Measurements from ENCODE around the gene KCNMA1.

The KCNMA1 gene

DNA sequence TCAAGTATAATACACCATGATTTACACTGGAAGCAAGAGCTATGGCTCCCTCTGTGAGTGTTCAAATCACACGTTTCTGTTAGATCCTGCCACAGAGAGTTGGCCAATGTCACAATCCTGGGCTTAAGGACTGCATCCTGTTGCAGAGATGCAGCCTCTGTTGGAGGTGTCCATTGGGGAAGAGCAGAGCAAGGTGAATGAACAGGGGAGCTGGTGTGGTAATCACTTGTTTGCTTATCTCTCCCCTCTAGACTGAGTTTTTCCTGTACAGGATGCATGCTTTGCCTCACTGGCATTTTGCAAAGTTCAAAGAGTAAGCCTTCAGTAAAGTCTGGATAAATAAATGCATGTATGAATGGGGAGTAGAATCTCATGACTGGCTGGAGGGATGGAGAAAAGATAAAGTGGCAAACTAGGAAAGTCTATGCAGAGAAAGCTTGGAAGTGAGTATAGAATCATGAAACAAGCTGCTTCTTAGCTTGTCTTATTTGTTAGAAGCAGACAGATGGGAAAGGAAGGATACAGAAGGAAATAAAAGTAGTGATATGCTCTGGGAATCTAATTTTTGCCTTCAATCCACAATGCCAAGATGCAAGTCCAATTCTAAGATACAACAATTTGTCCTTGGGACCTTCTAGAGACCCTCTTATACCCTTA lies 605.9 kb downstream of the KCNMA1 start:
- Histone ChIP-seq H3K9me3 (ENCODE audit: control insufficient read depth, low read length) (no peaks in the 10 kb centered on the region), H3K4me1 (ENCODE audit: control insufficient read depth, insufficient read depth, low read length, poor library complexity, severe bottlenecking) (no peaks in the 10 kb centered on the region), H3K36me3 (ENCODE audit: control insufficient read depth, insufficient read depth, low read length) (no peaks in the 10 kb centered on the region), H3K27me3 (replicated peaks; ENCODE audit: control insufficient read depth, insufficient read depth, low read length, poor library complexity, severe bottlenecking) (no peaks in the 10 kb centered on the region), H3K27ac (ENCODE audit: insufficient read depth, low read length, poor library complexity, severe bottlenecking) (no peak overlapping the region), H3K4me3 (ENCODE audit: insufficient read depth, low read depth, low read length, poor library complexity, severe bottlenecking) (no peak overlapping the region)
- DNase-seq: no peak

DNA sequence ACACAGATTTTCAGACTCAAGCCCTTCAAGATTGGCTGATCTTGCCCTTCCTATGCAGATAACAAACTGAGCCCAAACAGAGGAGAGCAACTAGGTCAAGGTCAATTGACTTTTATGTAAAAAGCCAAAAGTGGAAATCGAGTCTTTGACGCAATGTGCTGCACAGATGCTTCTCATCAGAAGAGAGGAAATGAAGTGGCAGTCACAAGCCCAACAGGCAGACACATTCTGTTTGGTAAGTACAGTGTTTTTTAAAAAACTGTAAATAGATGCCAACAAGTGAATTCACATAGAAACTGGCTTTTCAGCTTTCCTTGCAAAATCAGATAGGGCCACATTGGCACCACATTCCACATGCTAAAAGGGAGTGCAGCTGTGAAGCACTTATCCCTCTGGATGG lies 606.6 kb downstream of the KCNMA1 start:
- DNase-seq: no peak
- Histone ChIP-seq H3K27me3 (replicated peaks; ENCODE audit: control insufficient read depth, insufficient read depth, low read length, poor library complexity, severe bottlenecking) (no peaks in the 10 kb centered on the region), H3K9me3 (ENCODE audit: control insufficient read depth, low read length) (no peaks in the 10 kb centered on the region), H3K4me1 (ENCODE audit: control insufficient read depth, insufficient read depth, low read length, poor library complexity, severe bottlenecking) (no peaks in the 10 kb centered on the region), H3K27ac (ENCODE audit: insufficient read depth, low read length, poor library complexity, severe bottlenecking) (no peak overlapping the region), H3K4me3 (ENCODE audit: insufficient read depth, low read depth, low read length, poor library complexity, severe bottlenecking) (no peak overlapping the region), H3K36me3 (ENCODE audit: control insufficient read depth, insufficient read depth, low read length) (no peaks in the 10 kb centered on the region)

DNA sequence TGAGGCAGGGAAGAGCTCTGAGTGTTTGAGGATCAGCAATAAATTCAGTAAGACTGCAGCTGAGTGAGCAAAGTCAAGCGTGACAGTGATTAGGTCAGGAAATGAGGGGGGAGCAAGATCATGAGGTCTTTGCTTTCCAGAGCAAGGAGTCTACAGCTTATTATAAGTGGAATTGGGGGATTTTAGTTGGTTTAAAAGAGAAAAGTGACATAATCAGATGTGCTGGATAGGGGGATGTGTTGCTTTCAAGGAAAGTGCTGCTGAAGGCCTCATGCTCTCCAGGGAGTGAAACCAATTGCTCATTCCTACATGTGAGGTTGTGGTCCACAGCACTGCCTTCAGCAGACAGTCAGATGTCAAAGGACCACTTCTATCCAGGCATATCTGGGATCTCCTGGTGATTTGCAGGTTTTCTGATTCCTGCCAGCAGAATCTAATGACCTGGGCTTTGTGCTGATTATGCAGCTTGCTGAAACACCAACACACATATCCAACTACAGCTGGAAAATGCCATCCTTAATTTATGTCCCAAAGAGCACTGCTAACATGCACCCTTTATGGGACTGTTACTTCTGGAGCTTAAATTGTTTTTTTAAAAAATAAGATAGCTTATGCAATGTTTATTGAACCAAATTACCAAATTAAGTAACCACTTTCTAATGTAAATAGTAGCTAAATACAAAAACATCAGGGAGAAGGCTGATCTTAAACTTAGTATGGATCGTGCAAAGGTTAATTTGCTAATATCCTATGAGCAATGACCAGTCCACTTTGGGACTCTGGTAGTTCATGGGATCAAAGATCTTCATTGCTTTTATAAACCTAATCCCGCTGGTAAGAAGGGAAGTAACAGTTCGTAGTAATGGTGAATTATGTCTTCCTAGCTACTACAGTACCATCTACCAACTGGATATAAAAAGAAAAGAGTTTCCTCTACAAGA lies 607.6 kb downstream of the KCNMA1 start:
- H3K9me3 ChIP-seq (ENCODE audit: control insufficient read depth, low read length): no peaks in the 10 kb centered on the region
- H3K36me3 ChIP-seq (ENCODE audit: control insufficient read depth, insufficient read depth, low read length): no peaks in the 10 kb centered on the region
- no peak for DNase-seq
- no peaks in the 10 kb centered on the region for H3K27me3 ChIP-seq (replicated peaks; ENCODE audit: control insufficient read depth, insufficient read depth, low read length, poor library complexity, severe bottlenecking)
- H3K4me3 ChIP-seq (ENCODE audit: insufficient read depth, low read depth, low read length, poor library complexity, severe bottlenecking): no peak overlapping the region
- no peak overlapping the region for H3K27ac ChIP-seq (ENCODE audit: insufficient read depth, low read length, poor library complexity, severe bottlenecking)
- H3K4me1 ChIP-seq (ENCODE audit: control insufficient read depth, insufficient read depth, low read length, poor library complexity, severe bottlenecking): no peaks in the 10 kb centered on the region

DNA sequence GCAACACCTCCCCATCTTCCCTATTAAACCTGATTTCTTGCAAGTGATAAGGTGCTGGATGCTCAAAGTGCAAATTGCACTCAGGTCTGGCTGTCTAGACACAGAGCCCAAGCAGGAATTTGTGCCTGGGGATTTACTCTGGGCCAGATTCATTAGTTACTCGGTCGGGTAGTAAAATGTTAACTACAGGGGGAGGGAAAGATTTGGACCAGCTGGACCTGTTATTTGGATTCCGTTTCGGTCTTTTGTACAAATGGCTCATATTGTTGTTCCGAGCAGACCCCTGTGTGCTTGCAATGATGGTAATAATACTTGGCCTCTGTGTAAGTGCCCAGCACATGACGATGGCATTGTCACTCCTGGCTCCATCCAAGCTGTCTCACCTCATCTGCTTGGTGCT lies 609.6 kb downstream of the KCNMA1 start:
- Histone ChIP-seq H3K4me3 (ENCODE audit: insufficient read depth, low read depth, low read length, poor library complexity, severe bottlenecking) (no peak overlapping the region), H3K36me3 (ENCODE audit: control insufficient read depth, insufficient read depth, low read length) (no peaks in the 10 kb centered on the region), H3K9me3 (ENCODE audit: control insufficient read depth, low read length) (no peaks in the 10 kb centered on the region), H3K27ac (ENCODE audit: insufficient read depth, low read length, poor library complexity, severe bottlenecking) (no peak overlapping the region), H3K4me1 (ENCODE audit: control insufficient read depth, insufficient read depth, low read length, poor library complexity, severe bottlenecking) (no peaks in the 10 kb centered on the region), H3K27me3 (replicated peaks; ENCODE audit: control insufficient read depth, insufficient read depth, low read length, poor library complexity, severe bottlenecking) (no peaks in the 10 kb centered on the region)
- DNase-seq: no peak

DNA sequence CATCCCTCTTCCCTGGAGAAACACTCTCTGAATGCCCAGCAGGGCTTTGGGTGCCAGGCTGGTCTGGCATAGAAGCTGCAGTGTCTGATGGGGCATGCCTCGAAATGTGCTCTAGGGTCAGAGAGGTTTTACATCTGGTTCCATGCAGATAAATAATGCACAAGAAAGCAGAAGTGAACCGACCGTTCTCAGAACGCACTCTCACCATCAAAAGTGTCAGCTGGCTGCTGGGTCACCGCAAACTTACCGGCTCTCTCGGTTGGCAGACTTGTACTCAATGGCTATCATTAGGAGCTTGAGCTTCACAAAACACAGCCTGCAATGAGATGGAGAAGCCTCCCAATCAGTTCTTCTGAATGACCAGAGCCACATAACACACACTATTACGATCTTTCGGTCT lies 610.0 kb downstream of the KCNMA1 start:
- Histone ChIP-seq H3K9me3 (ENCODE audit: control insufficient read depth, low read length) (no peaks in the 10 kb centered on the region), H3K27me3 (replicated peaks; ENCODE audit: control insufficient read depth, insufficient read depth, low read length, poor library complexity, severe bottlenecking) (no peaks in the 10 kb centered on the region), H3K4me1 (ENCODE audit: control insufficient read depth, insufficient read depth, low read length, poor library complexity, severe bottlenecking) (no peaks in the 10 kb centered on the region), H3K27ac (ENCODE audit: insufficient read depth, low read length, poor library complexity, severe bottlenecking) (no peak overlapping the region), H3K4me3 (ENCODE audit: insufficient read depth, low read depth, low read length, poor library complexity, severe bottlenecking) (no peak overlapping the region), H3K36me3 (ENCODE audit: control insufficient read depth, insufficient read depth, low read length) (no peaks in the 10 kb centered on the region)
- DNase-seq: no peak

DNA sequence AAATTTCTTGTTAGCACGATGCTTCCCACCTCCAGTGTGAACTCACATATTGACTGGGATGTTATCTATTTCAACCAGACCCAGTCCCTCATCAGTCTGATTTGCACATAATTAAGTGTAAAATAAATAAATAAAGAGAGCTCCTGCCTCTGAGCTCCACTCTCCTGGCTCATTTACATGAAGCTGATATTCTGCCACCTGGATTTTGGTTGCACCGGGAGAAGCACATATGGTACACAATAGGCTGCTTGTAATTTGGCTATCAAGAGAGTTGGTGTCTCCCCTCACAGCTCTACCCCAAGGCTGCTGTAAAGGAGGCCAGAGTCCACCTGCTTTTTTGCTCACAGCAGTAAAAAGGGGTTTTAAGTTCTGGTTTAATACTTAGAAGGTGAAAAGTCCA lies 610.5 kb downstream of the KCNMA1 start:
- H3K27me3 ChIP-seq (replicated peaks; ENCODE audit: control insufficient read depth, insufficient read depth, low read length, poor library complexity, severe bottlenecking): no peaks in the 10 kb centered on the region
- H3K36me3 ChIP-seq (ENCODE audit: control insufficient read depth, insufficient read depth, low read length): no peaks in the 10 kb centered on the region
- H3K27ac ChIP-seq (ENCODE audit: insufficient read depth, low read length, poor library complexity, severe bottlenecking): no peak overlapping the region
- no peak for DNase-seq
- no peaks in the 10 kb centered on the region for H3K9me3 ChIP-seq (ENCODE audit: control insufficient read depth, low read length)
- H3K4me1 ChIP-seq (ENCODE audit: control insufficient read depth, insufficient read depth, low read length, poor library complexity, severe bottlenecking): no peaks in the 10 kb centered on the region
- H3K4me3 ChIP-seq (ENCODE audit: insufficient read depth, low read depth, low read length, poor library complexity, severe bottlenecking): no peak overlapping the region

DNA sequence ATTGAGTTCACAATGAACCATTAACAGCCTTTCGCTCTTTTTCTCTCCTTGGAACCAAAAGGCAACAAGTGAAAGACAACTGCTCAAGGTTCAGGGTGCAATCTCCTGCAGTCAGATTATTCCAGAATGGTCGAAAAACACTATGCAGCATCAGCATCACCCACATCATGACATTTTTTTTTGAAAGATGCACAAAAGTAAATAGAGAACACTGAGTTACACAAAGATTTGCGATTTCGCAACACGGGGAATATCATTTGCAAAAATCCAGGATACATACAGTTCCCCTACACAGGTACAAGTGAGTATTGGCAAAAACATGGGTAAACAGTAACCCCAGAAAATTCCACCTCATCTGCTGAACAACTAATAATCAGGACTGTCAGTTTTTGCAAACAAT lies 611.5 kb downstream of the KCNMA1 start:
- H3K27ac ChIP-seq (ENCODE audit: insufficient read depth, low read length, poor library complexity, severe bottlenecking): no peak overlapping the region
- H3K4me1 ChIP-seq (ENCODE audit: control insufficient read depth, insufficient read depth, low read length, poor library complexity, severe bottlenecking): no peaks in the 10 kb centered on the region
- no peaks in the 10 kb centered on the region for H3K36me3 ChIP-seq (ENCODE audit: control insufficient read depth, insufficient read depth, low read length)
- no peaks in the 10 kb centered on the region for H3K27me3 ChIP-seq (replicated peaks; ENCODE audit: control insufficient read depth, insufficient read depth, low read length, poor library complexity, severe bottlenecking)
- no peak overlapping the region for H3K4me3 ChIP-seq (ENCODE audit: insufficient read depth, low read depth, low read length, poor library complexity, severe bottlenecking)
- no peaks in the 10 kb centered on the region for H3K9me3 ChIP-seq (ENCODE audit: control insufficient read depth, low read length)
- DNase-seq: no peak

DNA sequence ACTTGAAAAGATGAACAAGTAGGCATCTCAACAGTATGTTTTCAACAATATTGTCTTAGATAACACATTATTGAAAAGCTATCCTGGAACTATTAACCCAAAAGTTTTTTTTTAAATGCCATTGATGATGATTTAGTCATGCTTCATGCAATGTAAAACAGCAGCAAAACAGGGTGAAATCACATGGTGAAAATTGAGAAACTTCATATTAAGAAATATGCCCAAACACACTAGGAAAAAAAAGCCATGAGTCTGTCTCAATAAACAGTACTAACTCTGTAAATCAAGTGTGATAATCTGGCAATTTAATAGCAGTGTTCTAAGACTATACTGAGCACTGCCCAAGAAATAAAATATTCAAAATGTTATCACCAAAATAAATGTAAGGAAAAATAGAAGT lies 613.1 kb downstream of the KCNMA1 start:
- no peaks in the 10 kb centered on the region for H3K9me3 ChIP-seq (ENCODE audit: control insufficient read depth, low read length)
- no peak overlapping the region for H3K27ac ChIP-seq (ENCODE audit: insufficient read depth, low read length, poor library complexity, severe bottlenecking)
- H3K27me3 ChIP-seq (replicated peaks; ENCODE audit: control insufficient read depth, insufficient read depth, low read length, poor library complexity, severe bottlenecking): no peaks in the 10 kb centered on the region
- no peak overlapping the region for H3K4me3 ChIP-seq (ENCODE audit: insufficient read depth, low read depth, low read length, poor library complexity, severe bottlenecking)
- DNase-seq: no peak
- H3K4me1 ChIP-seq (ENCODE audit: control insufficient read depth, insufficient read depth, low read length, poor library complexity, severe bottlenecking): no peaks in the 10 kb centered on the region
- H3K36me3 ChIP-seq (ENCODE audit: control insufficient read depth, insufficient read depth, low read length): no peaks in the 10 kb centered on the region

DNA sequence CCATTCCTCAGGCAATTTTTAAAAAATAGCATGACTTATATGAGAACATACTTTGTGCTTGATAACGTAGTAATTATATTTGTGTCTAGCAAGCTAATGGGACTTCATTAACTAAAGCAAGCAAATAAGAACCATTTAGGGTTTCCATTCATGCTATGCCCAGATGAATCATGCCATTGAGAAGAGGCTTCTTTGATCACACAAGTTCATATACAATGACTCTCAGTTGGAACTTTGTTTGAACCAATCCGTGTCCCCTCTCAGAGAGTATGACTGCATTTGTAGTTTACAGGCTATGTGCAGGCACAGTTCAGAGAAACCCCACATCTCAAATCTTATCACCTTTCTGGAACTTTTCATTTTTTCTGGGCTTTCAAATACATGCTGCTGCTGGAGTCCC lies 614.2 kb downstream of the KCNMA1 start:
- Histone ChIP-seq H3K4me1 (ENCODE audit: control insufficient read depth, insufficient read depth, low read length, poor library complexity, severe bottlenecking) (no peaks in the 10 kb centered on the region), H3K9me3 (ENCODE audit: control insufficient read depth, low read length) (no peaks in the 10 kb centered on the region), H3K4me3 (ENCODE audit: insufficient read depth, low read depth, low read length, poor library complexity, severe bottlenecking) (no peak overlapping the region), H3K27ac (ENCODE audit: insufficient read depth, low read length, poor library complexity, severe bottlenecking) (no peak overlapping the region), H3K36me3 (ENCODE audit: control insufficient read depth, insufficient read depth, low read length) (no peaks in the 10 kb centered on the region), H3K27me3 (replicated peaks; ENCODE audit: control insufficient read depth, insufficient read depth, low read length, poor library complexity, severe bottlenecking) (no peaks in the 10 kb centered on the region)
- no peak for DNase-seq

DNA sequence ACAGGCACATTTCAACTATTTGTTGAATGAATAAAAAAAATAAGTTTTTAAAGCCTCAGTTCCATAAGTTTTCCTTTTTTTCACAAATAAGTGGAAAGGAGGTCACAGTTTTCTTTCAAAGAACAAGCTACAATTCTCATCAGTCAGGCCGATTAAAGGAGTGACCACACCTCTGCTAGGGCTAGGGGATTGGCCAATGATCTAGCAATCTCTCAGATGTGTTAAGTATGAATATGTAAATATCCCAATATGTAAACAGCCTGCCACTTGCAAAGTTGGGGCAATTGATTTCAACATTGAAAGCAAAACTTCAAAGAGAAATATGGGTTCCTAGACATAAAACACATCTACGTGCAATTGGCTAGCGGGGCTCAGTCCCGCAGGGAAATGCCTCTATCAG lies 614.9 kb downstream of the KCNMA1 start:
- Histone ChIP-seq H3K27me3 (replicated peaks; ENCODE audit: control insufficient read depth, insufficient read depth, low read length, poor library complexity, severe bottlenecking) (no peaks in the 10 kb centered on the region), H3K36me3 (ENCODE audit: control insufficient read depth, insufficient read depth, low read length) (no peaks in the 10 kb centered on the region), H3K4me1 (ENCODE audit: control insufficient read depth, insufficient read depth, low read length, poor library complexity, severe bottlenecking) (no peaks in the 10 kb centered on the region), H3K27ac (ENCODE audit: insufficient read depth, low read length, poor library complexity, severe bottlenecking) (no peak overlapping the region), H3K9me3 (ENCODE audit: control insufficient read depth, low read length) (no peaks in the 10 kb centered on the region), H3K4me3 (ENCODE audit: insufficient read depth, low read depth, low read length, poor library complexity, severe bottlenecking) (no peak overlapping the region)
- DNase-seq: no peak

All from effector memory CD4-positive, alpha-beta T cell (primary cell).